ENCODE data around the gene AIF1L.
"Not testable (repeated sequence)": the region's sequence is repeated elsewhere in the genome, so short reads cannot be mapped to it uniquely, and the experiment has no call there.

Gene AIF1L

DNA sequence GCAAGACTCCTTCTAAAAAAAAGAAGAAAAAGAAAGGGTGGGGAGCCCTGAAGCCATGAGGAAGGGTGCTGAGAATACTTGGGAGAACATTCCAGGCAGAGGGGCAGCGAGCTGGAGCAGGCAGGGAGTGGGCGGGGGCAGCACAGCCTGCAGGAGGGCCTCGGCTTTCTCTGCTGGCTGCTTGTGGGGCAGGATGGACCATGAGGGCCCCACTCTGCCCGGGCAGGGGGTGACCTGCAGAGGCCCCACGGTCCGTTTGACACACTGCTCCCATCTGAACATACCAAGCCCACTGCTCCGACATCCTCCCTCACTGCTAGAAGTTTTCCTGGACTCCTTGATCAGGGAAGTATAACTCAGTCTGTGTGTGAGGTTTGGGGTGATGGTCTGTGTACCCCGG is 17.3 kb downstream of the AIF1L start:
- no peaks in the 10 kb centered on the region for H3K9me3 ChIP-seq (ENCODE audit: control insufficient read depth, low read length)
- H3K27ac ChIP-seq (ENCODE audit: low read depth, low read length, severe bottlenecking), result no peak overlapping the region
- no peaks in the 10 kb centered on the region for H3K36me3 ChIP-seq (ENCODE audit: control insufficient read depth, insufficient read depth, low read length)
- H3K4me3 ChIP-seq (ENCODE audit: extremely low read depth, insufficient read depth, low read length, poor library complexity, severe bottlenecking), result no peak overlapping the region
- WGBS, 2 experiments (ENCODE audit: insufficient coverage in 2 of 2), result 93 to 100% methylated on average over 3 of the region's 8 CpGs
- peaks cover 12% of the 10 kb centered on the region for H3K4me1 ChIP-seq (ENCODE audit: control insufficient read depth, insufficient read depth, low read length, poor library complexity, severe bottlenecking)

DNA sequence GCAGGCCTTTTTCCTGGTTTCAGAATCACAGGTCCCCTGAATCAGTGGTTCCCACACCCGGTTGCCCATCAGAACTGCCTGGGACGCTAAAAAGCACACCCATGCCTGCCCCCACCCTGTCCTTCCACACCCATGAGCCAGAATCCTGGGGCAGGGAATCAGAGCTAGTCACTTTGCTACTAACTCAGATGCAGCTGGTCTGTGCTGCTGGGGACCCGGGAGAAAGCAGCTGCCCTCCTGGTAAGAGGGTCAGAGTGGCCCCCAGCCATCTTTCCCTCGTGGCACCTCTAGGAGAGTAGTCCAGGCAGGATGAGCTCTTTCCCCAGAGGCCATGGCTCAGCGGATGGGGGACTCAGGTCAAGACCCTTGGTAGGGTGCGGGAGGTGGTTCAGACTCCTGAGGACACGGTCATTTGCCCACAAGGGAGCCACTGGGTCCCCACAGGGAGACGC is 17.8 kb downstream of the AIF1L start:
- Histone ChIP-seq H3K9me3 (ENCODE audit: control insufficient read depth, low read length) (no peaks in the 10 kb centered on the region), H3K36me3 (ENCODE audit: control insufficient read depth, insufficient read depth, low read length) (no peaks in the 10 kb centered on the region), H3K4me3 (ENCODE audit: extremely low read depth, insufficient read depth, low read length, poor library complexity, severe bottlenecking) (no peak overlapping the region), H3K4me1 (ENCODE audit: control insufficient read depth, insufficient read depth, low read length, poor library complexity, severe bottlenecking) (peaks cover 12% of the 10 kb centered on the region), H3K27ac (ENCODE audit: low read depth, low read length, severe bottlenecking) (no peak overlapping the region)
- WGBS, 2 experiments (ENCODE audit: insufficient coverage in 2 of 2), result 97% methylated on average over 8 of the region's 8 CpGs

DNA sequence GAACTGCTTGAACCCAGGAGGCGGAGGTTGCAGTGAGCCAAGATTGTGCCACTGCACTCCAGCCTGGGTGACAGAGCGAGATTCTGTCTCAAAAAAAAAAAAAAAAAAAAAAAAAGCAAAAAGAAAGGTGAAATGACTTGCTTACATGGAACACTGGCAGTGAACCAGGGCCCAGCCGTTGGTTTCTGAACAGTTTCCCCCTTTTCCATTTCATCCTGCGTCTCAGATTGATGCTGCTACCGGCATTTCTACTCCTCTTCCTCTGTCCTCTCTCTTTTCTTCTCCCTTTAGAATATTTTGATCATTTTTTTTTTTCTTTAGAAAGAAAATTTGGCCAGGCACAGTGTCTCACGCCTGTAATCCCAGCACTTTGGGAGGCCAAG is 19.0 kb downstream of the AIF1L start:
- H3K4me1 ChIP-seq (ENCODE audit: control insufficient read depth, insufficient read depth, low read length, poor library complexity, severe bottlenecking); H3K27ac ChIP-seq (ENCODE audit: low read depth, low read length, severe bottlenecking); H3K9me3 ChIP-seq (ENCODE audit: control insufficient read depth, low read length); H3K36me3 ChIP-seq (ENCODE audit: control insufficient read depth, insufficient read depth, low read length); H3K4me3 ChIP-seq (ENCODE audit: extremely low read depth, insufficient read depth, low read length, poor library complexity, severe bottlenecking): not testable (repeated sequence)
- 89 to 97% methylated on average over 1 to 3 of the region's 6 CpGs for whole genome bisulfite sequencing, 2 experiments (ENCODE audit: insufficient coverage in 2 of 2)

DNA sequence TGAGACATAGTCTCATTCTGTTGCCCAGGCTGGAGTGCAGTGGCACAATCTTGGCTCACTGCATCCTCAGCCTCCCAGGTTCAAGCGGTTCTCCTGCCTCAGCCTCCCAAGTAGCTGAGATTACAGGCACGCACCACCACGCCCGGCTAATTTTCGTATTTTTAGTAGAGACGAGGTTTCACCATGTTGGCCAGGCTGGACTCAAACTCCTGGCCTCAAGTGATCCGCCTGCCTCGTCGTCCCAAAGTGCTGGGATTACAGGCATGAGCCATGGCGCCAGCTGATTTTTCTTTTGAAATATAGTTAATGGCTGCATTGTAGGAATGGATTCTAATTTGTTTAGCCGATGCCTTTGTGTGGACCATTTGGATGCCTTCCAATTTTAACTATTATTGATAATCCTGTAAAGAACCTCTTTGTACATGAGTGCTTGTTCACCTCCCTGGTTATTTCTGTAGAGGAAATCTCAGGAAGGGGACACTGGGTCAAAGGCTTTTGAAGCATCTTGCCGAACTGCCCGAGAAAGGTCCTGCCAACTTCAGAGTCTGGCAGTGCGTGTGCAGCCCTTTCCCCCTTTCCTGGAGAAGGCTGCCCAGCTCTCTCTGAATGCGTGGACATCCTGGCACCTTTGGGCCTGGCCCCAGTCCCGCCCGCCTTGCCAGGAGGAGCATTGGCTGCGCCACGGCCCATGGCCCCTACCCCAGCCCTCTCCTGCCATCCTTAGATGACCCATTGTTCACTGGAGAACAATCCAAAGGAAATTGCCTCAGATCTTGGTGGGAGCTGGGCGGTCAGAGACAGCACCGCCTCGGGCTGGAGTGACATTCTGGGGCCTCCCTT is 20.2 kb downstream of the AIF1L start:
- H3K9me3 ChIP-seq (ENCODE audit: control insufficient read depth, low read length), result no peaks in the 10 kb centered on the region
- H3K36me3 ChIP-seq (ENCODE audit: control insufficient read depth, insufficient read depth, low read length), result peaks cover 7% of the 10 kb centered on the region
- no peak overlapping the region for H3K4me3 ChIP-seq (ENCODE audit: extremely low read depth, insufficient read depth, low read length, poor library complexity, severe bottlenecking)
- H3K4me1 ChIP-seq (ENCODE audit: control insufficient read depth, insufficient read depth, low read length, poor library complexity, severe bottlenecking), result peaks cover 6% of the 10 kb centered on the region
- H3K27ac ChIP-seq (ENCODE audit: low read depth, low read length, severe bottlenecking), result peak overlapping the region; percentile 62
- WGBS, 2 experiments (ENCODE audit: insufficient coverage in 2 of 2), result 96 to 98% methylated on average over 17 to 21 of the region's 22 CpGs

DNA sequence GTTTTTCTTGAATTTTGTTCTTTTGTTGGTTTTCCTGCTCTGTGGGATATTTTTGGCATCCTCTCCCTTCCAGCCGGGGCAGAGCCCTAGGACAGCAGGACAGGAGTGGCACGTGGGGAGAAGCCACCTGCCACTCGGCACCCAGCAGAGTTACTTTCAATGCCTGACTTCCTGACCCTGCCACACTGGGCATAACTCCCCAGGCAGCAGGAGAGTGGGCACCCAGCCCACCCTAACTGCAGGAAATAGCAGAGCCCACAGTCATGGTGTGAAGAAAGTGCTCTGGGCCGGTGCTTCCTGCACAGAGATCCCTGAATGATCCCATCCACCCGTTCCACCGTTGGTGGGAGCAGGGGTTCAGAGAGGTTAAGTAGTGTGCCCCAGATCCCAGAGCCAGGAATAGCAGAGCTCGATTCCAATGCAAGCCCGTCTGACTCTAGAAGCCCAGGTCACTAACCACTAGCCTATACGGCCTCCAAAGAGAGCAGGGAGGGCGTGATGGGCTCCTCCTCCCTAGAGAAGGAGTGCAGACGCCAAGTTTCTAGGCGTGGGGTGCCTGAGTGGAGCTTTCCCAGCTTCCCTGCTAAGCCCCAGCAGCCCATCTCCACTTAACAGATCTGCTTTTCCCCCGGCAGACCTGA is 20.9 kb downstream of the AIF1L start:
- 90 to 96% methylated on average over 8 to 11 of the region's 13 CpGs for WGBS, 2 experiments (ENCODE audit: insufficient coverage in 2 of 2)
- Histone ChIP-seq H3K4me1 (ENCODE audit: control insufficient read depth, insufficient read depth, low read length, poor library complexity, severe bottlenecking) (no peaks in the 10 kb centered on the region), H3K27ac (ENCODE audit: low read depth, low read length, severe bottlenecking) (peak overlapping the region; percentile 62), H3K36me3 (ENCODE audit: control insufficient read depth, insufficient read depth, low read length) (peaks cover 7% of the 10 kb centered on the region), H3K9me3 (ENCODE audit: control insufficient read depth, low read length) (no peaks in the 10 kb centered on the region), H3K4me3 (ENCODE audit: extremely low read depth, insufficient read depth, low read length, poor library complexity, severe bottlenecking) (no peak overlapping the region)

DNA sequence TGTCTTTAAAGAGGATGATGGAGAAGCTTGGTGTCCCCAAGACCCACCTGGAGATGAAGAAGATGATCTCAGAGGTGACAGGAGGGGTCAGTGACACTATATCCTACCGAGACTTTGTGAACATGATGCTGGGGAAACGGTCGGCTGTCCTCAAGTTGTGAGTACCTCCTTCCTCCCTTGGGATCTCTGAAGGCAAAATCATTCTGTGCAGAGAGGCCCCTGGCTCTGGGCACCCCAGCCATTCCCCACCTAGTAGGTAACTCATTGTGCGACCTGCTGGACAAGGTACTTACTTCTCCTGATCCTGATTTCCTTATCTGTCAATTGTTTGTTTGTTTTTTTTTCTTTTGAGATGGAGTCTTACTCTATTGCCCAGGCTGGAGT is 21.4 kb downstream of the AIF1L start:
- Histone ChIP-seq H3K4me3 (ENCODE audit: extremely low read depth, insufficient read depth, low read length, poor library complexity, severe bottlenecking) (no peak overlapping the region), H3K4me1 (ENCODE audit: control insufficient read depth, insufficient read depth, low read length, poor library complexity, severe bottlenecking) (no peaks in the 10 kb centered on the region), H3K9me3 (ENCODE audit: control insufficient read depth, low read length) (no peaks in the 10 kb centered on the region), H3K36me3 (ENCODE audit: control insufficient read depth, insufficient read depth, low read length) (peaks cover 7% of the 10 kb centered on the region), H3K27ac (ENCODE audit: low read depth, low read length, severe bottlenecking) (no peak overlapping the region)
- 96 to 97% methylated on average over 3 of the region's 4 CpGs for WGBS, 2 experiments (ENCODE audit: insufficient coverage in 2 of 2)

DNA sequence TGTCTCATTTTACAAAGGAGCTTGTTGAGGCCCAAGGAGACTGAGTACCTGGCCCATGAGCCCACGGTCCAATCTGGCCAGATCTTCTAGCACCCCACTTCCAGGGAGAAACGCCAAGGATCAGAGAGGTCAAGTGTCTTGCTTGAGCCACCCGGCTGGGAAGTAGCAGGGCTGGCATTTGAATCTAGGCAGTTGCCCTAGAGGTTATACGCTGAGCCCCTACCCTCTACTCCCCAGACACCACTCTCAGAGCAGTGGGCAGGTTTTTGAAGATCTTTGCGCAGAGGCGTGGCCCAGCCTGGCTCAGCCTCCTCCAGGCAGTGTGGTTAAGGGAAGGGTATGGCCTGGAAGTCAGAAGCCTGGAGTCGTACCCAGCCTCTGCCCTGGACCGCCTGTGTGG is 23.3 kb downstream of the AIF1L start:
- WGBS, 2 experiments (ENCODE audit: insufficient coverage in 2 of 2), result 92 to 96% methylated on average over 3 to 4 of the region's 8 CpGs
- H3K4me3 ChIP-seq (ENCODE audit: extremely low read depth, insufficient read depth, low read length, poor library complexity, severe bottlenecking), result no peak overlapping the region
- peaks cover 7% of the 10 kb centered on the region for H3K36me3 ChIP-seq (ENCODE audit: control insufficient read depth, insufficient read depth, low read length)
- no peaks in the 10 kb centered on the region for H3K9me3 ChIP-seq (ENCODE audit: control insufficient read depth, low read length)
- no peak overlapping the region for H3K27ac ChIP-seq (ENCODE audit: low read depth, low read length, severe bottlenecking)
- H3K4me1 ChIP-seq (ENCODE audit: control insufficient read depth, insufficient read depth, low read length, poor library complexity, severe bottlenecking), result no peaks in the 10 kb centered on the region

DNA sequence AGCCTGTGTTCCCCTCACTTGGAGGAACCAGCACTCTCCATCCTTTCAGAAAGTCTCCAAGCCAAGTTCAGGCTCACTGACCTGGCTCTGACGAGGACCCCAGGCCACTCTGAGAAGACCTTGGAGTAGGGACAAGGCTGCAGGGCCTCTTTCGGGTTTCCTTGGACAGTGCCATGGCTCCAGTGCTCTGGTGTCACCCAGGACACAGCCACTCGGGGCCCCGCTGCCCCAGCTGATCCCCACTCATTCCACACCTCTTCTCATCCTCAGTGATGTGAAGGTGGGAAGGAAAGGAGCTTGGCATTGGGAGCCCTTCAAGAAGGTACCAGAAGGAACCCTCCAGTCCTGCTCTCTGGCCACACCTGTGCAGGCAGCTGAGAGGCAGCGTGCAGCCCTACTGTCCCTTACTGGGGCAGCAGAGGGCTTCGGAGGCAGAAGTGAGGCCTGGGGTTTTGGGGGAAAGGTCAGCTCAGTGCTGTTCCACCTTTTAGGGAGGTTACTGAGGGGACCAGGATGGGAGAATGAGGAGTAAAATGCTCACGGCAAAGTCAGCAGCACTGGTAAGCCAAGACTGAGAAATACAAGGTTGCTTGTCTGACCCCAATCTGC is 24.4 kb downstream of the AIF1L start:
- 88 to 94% methylated on average over 3 to 4 of the region's 7 CpGs for WGBS, 2 experiments (ENCODE audit: insufficient coverage in 2 of 2)
- no peak overlapping the region for H3K27ac ChIP-seq (ENCODE audit: low read depth, low read length, severe bottlenecking)
- no peaks in the 10 kb centered on the region for H3K9me3 ChIP-seq (ENCODE audit: control insufficient read depth, low read length)
- H3K4me1 ChIP-seq (ENCODE audit: control insufficient read depth, insufficient read depth, low read length, poor library complexity, severe bottlenecking), result no peaks in the 10 kb centered on the region
- H3K36me3 ChIP-seq (ENCODE audit: control insufficient read depth, insufficient read depth, low read length), result peaks cover 7% of the 10 kb centered on the region
- H3K4me3 ChIP-seq (ENCODE audit: extremely low read depth, insufficient read depth, low read length, poor library complexity, severe bottlenecking), result no peak overlapping the region

DNA sequence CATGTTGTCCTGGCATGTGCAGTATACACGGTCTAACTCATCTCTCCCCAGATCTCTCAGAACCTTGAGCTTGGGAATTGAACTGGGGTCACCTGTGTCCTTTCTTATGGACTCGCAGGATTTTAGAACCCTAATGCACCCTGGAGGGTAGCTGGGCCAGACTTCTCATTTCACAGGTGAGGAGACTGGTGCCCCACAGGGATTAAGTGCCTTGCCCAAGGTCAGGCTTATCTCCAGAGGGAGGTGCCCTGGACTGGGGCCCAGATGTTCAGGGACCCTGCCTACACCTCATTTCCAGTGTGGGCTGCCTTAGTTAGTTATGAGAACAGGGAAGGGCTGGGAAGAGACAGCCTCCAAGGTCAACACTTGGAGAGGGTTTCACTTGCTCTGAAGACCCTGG is 25.0 kb downstream of the AIF1L start:
- H3K36me3 ChIP-seq (ENCODE audit: control insufficient read depth, insufficient read depth, low read length), result peaks cover 7% of the 10 kb centered on the region
- H3K4me3 ChIP-seq (ENCODE audit: extremely low read depth, insufficient read depth, low read length, poor library complexity, severe bottlenecking), result no peak overlapping the region
- 90 to 100% methylated on average over 2 of the region's 2 CpGs for whole genome bisulfite sequencing, 2 experiments (ENCODE audit: insufficient coverage in 2 of 2)
- no peak overlapping the region for H3K27ac ChIP-seq (ENCODE audit: low read depth, low read length, severe bottlenecking)
- no peaks in the 10 kb centered on the region for H3K9me3 ChIP-seq (ENCODE audit: control insufficient read depth, low read length)
- no peaks in the 10 kb centered on the region for H3K4me1 ChIP-seq (ENCODE audit: control insufficient read depth, insufficient read depth, low read length, poor library complexity, severe bottlenecking)

DNA sequence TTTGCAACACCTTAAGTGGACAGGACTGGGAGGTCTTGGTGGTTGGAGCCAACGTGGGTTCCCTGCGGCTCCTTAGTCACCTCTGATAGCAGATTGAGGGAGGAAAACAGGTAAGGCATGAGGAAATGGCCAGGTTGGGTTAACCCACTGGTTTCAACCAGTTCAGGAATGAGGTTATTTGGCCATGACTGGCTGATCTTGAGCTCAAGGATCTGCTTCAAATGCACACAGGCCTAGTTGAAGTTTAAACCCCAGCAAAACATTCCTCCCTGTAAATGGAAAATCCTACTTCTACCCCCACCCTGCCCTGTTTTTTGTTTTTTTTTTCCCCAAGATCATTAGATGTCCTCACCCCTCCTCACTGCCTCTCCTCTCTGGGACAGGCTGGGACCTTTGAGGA is 25.8 kb downstream of the AIF1L start:
- H3K27ac ChIP-seq (ENCODE audit: low read depth, low read length, severe bottlenecking), result no peak overlapping the region
- peaks cover 4% of the 10 kb centered on the region for H3K4me1 ChIP-seq (ENCODE audit: control insufficient read depth, insufficient read depth, low read length, poor library complexity, severe bottlenecking)
- no peaks in the 10 kb centered on the region for H3K9me3 ChIP-seq (ENCODE audit: control insufficient read depth, low read length)
- H3K36me3 ChIP-seq (ENCODE audit: control insufficient read depth, insufficient read depth, low read length), result peaks cover 13% of the 10 kb centered on the region
- no peak overlapping the region for H3K4me3 ChIP-seq (ENCODE audit: extremely low read depth, insufficient read depth, low read length, poor library complexity, severe bottlenecking)
- WGBS, 2 experiments (ENCODE audit: insufficient coverage in 2 of 2), result 80 to 87% methylated on average over 2 of the region's 2 CpGs

DNA sequence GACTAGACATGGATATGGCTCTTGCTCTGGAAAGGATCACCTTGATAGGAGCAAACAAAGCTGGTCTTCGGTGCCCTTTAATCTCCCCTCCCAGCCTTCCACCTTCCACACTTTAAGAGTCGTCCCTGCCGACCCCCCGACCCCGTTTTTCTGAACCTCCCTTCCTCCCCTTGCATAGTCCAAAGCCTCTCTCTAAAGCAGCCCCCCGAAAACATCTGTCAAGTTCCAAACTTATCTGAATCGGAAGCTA is 28.6 kb downstream of the AIF1L start:
- peak overlapping the region; percentile 64 for H3K27ac ChIP-seq (ENCODE audit: low read depth, low read length, severe bottlenecking)
- 3 to 16% methylated on average over 5 of the region's 7 CpGs for WGBS, 2 experiments (ENCODE audit: insufficient coverage in 2 of 2)
- H3K4me3 ChIP-seq (ENCODE audit: extremely low read depth, insufficient read depth, low read length, poor library complexity, severe bottlenecking), result peak overlapping the region; percentile 86
- H3K4me1 ChIP-seq (ENCODE audit: control insufficient read depth, insufficient read depth, low read length, poor library complexity, severe bottlenecking), result peaks cover 4% of the 10 kb centered on the region
- no peaks in the 10 kb centered on the region for H3K9me3 ChIP-seq (ENCODE audit: control insufficient read depth, low read length)
- H3K36me3 ChIP-seq (ENCODE audit: control insufficient read depth, insufficient read depth, low read length), result peaks cover 42% of the 10 kb centered on the region
